ENCODE data around the gene FOXI2. TPM values are rescaled to one million over a fixed set of nuclear protein-coding genes. Genes with fewer than 3 reads are reported as not detected.

The FOXI2 gene
- total RNA-seq (2022; extraction: Qiagen RNA extraction): not detected in 5 replicates

GRCh38 chr10:127736915-127737562 is at the start of gene FOXI2:
TSS of gene FOXI2 (plus strand) at chr10:127737185. CDS start at chr10:127737274, 89 bp downstream.

Other genes with a start within 250 kb of the FOXI2 start
- gene NPS, start 187.9 kb upstream of the FOXI2 start, total RNA-seq (2022; extraction: Qiagen RNA extraction): not detected in 5 replicates
- gene CLRN3, start 155.8 kb downstream of the FOXI2 start, total RNA-seq (2022; extraction: Qiagen RNA extraction): not detected in 5 replicates
- gene PTPRE, start 169.9 kb downstream of the FOXI2 start, total RNA-seq (2022; extraction: Qiagen RNA extraction): 3.3 to 5.9 TPM (median 5.2 TPM) in 5 replicates